ENCODE results near the gene ZNF76.

Gene ZNF76

GRCh38 chr6:35223396-35223795 lies 36.1 kb upstream of the ZNF76 start:
- TF ChIP-seq GATA1 (IDR thresholded peaks at IDR 0.05; ENCODE audit: low read depth, low read length): no peak
- no peak for DNase-seq

GRCh38 chr6:35224720-35225119 lies 34.8 kb upstream of the ZNF76 start:
- no peak for TF ChIP-seq POLR2A (IDR thresholded peaks at IDR 0.05; ENCODE audit: low read length)
- no peak for TF ChIP-seq GATA1 (IDR thresholded peaks at IDR 0.05; ENCODE audit: low read depth, low read length)

GRCh38 chr6:35228481-35228880 lies 31.1 kb upstream of the ZNF76 start:
- no peak for DNase-seq
- no peak for TF ChIP-seq GATA1 (IDR thresholded peaks at IDR 0.05; ENCODE audit: low read depth, low read length)
- TF ChIP-seq POLR2A (IDR thresholded peaks at IDR 0.05; ENCODE audit: low read length): no peak

More at GRCh38 chr6:35224720-35225119, 34.8 kb upstream of the ZNF76 start:
- DNase-seq: no peak

- DNase-seq: no peak
- TF ChIP-seq POLR2A (IDR thresholded peaks at IDR 0.05; ENCODE audit: low read length) (no peak), GATA1 (IDR thresholded peaks at IDR 0.05; ENCODE audit: low read depth, low read length) (no peak)
Measured at GRCh38 chr6:35229304-35229703, 30.2 kb upstream of the ZNF76 start.

- no peak for DNase-seq
- TF ChIP-seq GATA1 (IDR thresholded peaks at IDR 0.05; ENCODE audit: low read depth, low read length) (no peak), POLR2A (IDR thresholded peaks at IDR 0.05; ENCODE audit: low read length) (no peak)
Measured at GRCh38 chr6:35230498-35230897, 29.0 kb upstream of the ZNF76 start.

GRCh38 chr6:35230950-35231349 lies 28.6 kb upstream of the ZNF76 start:
- TF ChIP-seq POLR2A (IDR thresholded peaks at IDR 0.05; ENCODE audit: low read length) (no peak), GATA1 (IDR thresholded peaks at IDR 0.05; ENCODE audit: low read depth, low read length) (no peak)

GRCh38 chr6:35231563-35231962 lies 28.0 kb upstream of the ZNF76 start:
- TF ChIP-seq POLR2A (IDR thresholded peaks at IDR 0.05; ENCODE audit: low read length) (no peak), GATA1 (IDR thresholded peaks at IDR 0.05; ENCODE audit: low read depth, low read length) (no peak)
- no peak for DNase-seq

More at GRCh38 chr6:35230950-35231349, 28.6 kb upstream of the ZNF76 start:
- DNase-seq: no peak

GRCh38 chr6:35234901-35235300 lies 24.6 kb upstream of the ZNF76 start:
- DNase-seq: no peak
- TF ChIP-seq POLR2A (IDR thresholded peaks at IDR 0.05; ENCODE audit: low read length) (no peak), GATA1 (IDR thresholded peaks at IDR 0.05; ENCODE audit: low read depth, low read length) (no peak)

- TF ChIP-seq GATA1 (IDR thresholded peaks at IDR 0.05; ENCODE audit: low read depth, low read length): no peak
- TF ChIP-seq POLR2A (IDR thresholded peaks at IDR 0.05; ENCODE audit: low read length): no peak
- DNase-seq: no peak
Measured at GRCh38 chr6:35236223-35236622, 23.3 kb upstream of the ZNF76 start.

- no peak for DNase-seq
Measured at GRCh38 chr6:35237476-35237875, 22.1 kb upstream of the ZNF76 start.

GRCh38 chr6:35238843-35239289 lies 20.7 kb upstream of the ZNF76 start:
- DNase-seq: no peak
- TF ChIP-seq POLR2A (IDR thresholded peaks at IDR 0.05; ENCODE audit: low read length) (no peak), GATA1 (IDR thresholded peaks at IDR 0.05; ENCODE audit: low read depth, low read length) (no peak)

More at GRCh38 chr6:35237476-35237875, 22.1 kb upstream of the ZNF76 start:
- no peak for TF ChIP-seq GATA1 (IDR thresholded peaks at IDR 0.05; ENCODE audit: low read depth, low read length)
- no peak for TF ChIP-seq POLR2A (IDR thresholded peaks at IDR 0.05; ENCODE audit: low read length)

- TF ChIP-seq GATA1 (IDR thresholded peaks at IDR 0.05; ENCODE audit: low read depth, low read length) (no peak), POLR2A (IDR thresholded peaks at IDR 0.05; ENCODE audit: low read length) (no peak)
- DNase-seq: no peak
Measured at GRCh38 chr6:35239581-35239980, 20.0 kb upstream of the ZNF76 start.

- DNase-seq: peak; percentile 54 to 79
Measured at GRCh38 chr6:35240838-35241801, 18.4 kb upstream of the ZNF76 start.

GRCh38 chr6:35242486-35242885 lies 17.0 kb upstream of the ZNF76 start:
- DNase-seq: no peak
- TF ChIP-seq GATA1 (IDR thresholded peaks at IDR 0.05; ENCODE audit: low read depth, low read length) (no peak), POLR2A (IDR thresholded peaks at IDR 0.05; ENCODE audit: low read length) (no peak)

More at GRCh38 chr6:35240838-35241801, 18.4 kb upstream of the ZNF76 start:
- no peak for TF ChIP-seq POLR2A (IDR thresholded peaks at IDR 0.05; ENCODE audit: low read length)
- no peak for TF ChIP-seq GATA1 (IDR thresholded peaks at IDR 0.05; ENCODE audit: low read depth, low read length)

GRCh38 chr6:35242906-35243305 lies 16.6 kb upstream of the ZNF76 start:
- TF ChIP-seq GATA1 (IDR thresholded peaks at IDR 0.05; ENCODE audit: low read depth, low read length) (no peak), POLR2A (IDR thresholded peaks at IDR 0.05; ENCODE audit: low read length) (no peak)

More at GRCh38 chr6:35242906-35243305, 16.6 kb upstream of the ZNF76 start:
- DNase-seq: no peak
